ENCODE results near the gene CHMP3. TPM values are rescaled to one million over a fixed set of nuclear protein-coding genes. Genes with fewer than 3 reads are reported as not detected.

Gene CHMP3
- total RNA-seq, 3 donors from 2014 or later, result 149 to 203 (median 196) TPM

GRCh38 chr2:86577817-86578456 is 14.7 kb upstream of the CHMP3 start:
- no peak for DNase-seq
- Histone ChIP-seq H3K4me3 (no peak overlapping the region), H3K36me3 (ENCODE audit: low read depth) (no peaks in the 10 kb centered on the region), H3K9me3 (no peaks in the 10 kb centered on the region), H3K4me1 (ENCODE audit: low read depth) (no peaks in the 10 kb centered on the region)
- intact Hi-C loops (cut with DNase I, micrococcal nuclease), result no loop called here
- no peak for TF ChIP-seq CTCF (IDR thresholded peaks at IDR 0.05)
- no peak for ATAC-seq

- no peak for TF ChIP-seq CTCF (IDR thresholded peaks at IDR 0.05)
- intact Hi-C loops (cut with DNase I, micrococcal nuclease), result no loop called here
- H3K4me3 ChIP-seq, result no peak overlapping the region
- ATAC-seq (no peak), DNase-seq (no peak)
- no peaks in the 10 kb centered on the region for H3K36me3 ChIP-seq (ENCODE audit: low read depth)
- H3K9me3 ChIP-seq, result no peaks in the 10 kb centered on the region
- H3K4me1 ChIP-seq (ENCODE audit: low read depth), result no peaks in the 10 kb centered on the region
These were observed 6.8 kb upstream of the CHMP3 start for GRCh38 chr2:86570059-86570458.

- Histone ChIP-seq H3K36me3 (ENCODE audit: low read depth) (no peaks in the 10 kb centered on the region), H3K9me3 (no peaks in the 10 kb centered on the region), H3K4me3 (no peak overlapping the region), H3K4me1 (ENCODE audit: low read depth) (peaks cover 12% of the 10 kb centered on the region)
- ATAC-seq (no peak), DNase-seq (no peak)
- TF ChIP-seq CTCF (IDR thresholded peaks at IDR 0.05), result no peak
- intact Hi-C loops (cut with DNase I, micrococcal nuclease), result loop anchor here in 1 of 2 donors (10.0 kb wide), 1 partner anchor 122 kb away; the partner anchor contains the start of gene KDM3A
These were observed 3.6 kb upstream of the CHMP3 start for GRCh38 chr2:86566821-86567190.

GRCh38 chr2:86566158-86566820 is 3.0 kb upstream of the CHMP3 start:
- DNase-seq (no peak), ATAC-seq (no peak)
- intact Hi-C loops (cut with DNase I, micrococcal nuclease), result loop anchor here in 1 of 2 donors (10.0 kb wide), 1 partner anchor 121 kb away; the partner anchor contains the start of gene KDM3A
- Histone ChIP-seq H3K36me3 (ENCODE audit: low read depth) (no peaks in the 10 kb centered on the region), H3K4me3 (no peak overlapping the region), H3K4me1 (ENCODE audit: low read depth) (peaks cover 13% of the 10 kb centered on the region), H3K9me3 (no peaks in the 10 kb centered on the region)
- TF ChIP-seq CTCF (IDR thresholded peaks at IDR 0.05), result no peak

- H3K4me1 ChIP-seq (ENCODE audit: low read depth), result peaks cover 13% of the 10 kb centered on the region
- H3K4me3 ChIP-seq, result no peak overlapping the region
- intact Hi-C loops (cut with DNase I, micrococcal nuclease), result loop anchor here in 1 of 2 donors (10.0 kb wide), 1 partner anchor 119 kb away; the partner anchor contains the start of gene KDM3A
- TF ChIP-seq CTCF (IDR thresholded peaks at IDR 0.05), result no peak
- H3K36me3 ChIP-seq (ENCODE audit: low read depth), result no peaks in the 10 kb centered on the region
- no peak for ATAC-seq
- DNase-seq, result peak in 2 of 3 donors; percentile 40 to 41
- H3K9me3 ChIP-seq, result no peaks in the 10 kb centered on the region
These were observed 413 bp upstream of the CHMP3 start for GRCh38 chr2:86563650-86564061.
